Measurements from ENCODE around the gene ACOT11.

GRCh38 chr1:54591127-54591756 lies 43.2 kb downstream of the ACOT11 start:
- TF ChIP-seq, protein P1, sequence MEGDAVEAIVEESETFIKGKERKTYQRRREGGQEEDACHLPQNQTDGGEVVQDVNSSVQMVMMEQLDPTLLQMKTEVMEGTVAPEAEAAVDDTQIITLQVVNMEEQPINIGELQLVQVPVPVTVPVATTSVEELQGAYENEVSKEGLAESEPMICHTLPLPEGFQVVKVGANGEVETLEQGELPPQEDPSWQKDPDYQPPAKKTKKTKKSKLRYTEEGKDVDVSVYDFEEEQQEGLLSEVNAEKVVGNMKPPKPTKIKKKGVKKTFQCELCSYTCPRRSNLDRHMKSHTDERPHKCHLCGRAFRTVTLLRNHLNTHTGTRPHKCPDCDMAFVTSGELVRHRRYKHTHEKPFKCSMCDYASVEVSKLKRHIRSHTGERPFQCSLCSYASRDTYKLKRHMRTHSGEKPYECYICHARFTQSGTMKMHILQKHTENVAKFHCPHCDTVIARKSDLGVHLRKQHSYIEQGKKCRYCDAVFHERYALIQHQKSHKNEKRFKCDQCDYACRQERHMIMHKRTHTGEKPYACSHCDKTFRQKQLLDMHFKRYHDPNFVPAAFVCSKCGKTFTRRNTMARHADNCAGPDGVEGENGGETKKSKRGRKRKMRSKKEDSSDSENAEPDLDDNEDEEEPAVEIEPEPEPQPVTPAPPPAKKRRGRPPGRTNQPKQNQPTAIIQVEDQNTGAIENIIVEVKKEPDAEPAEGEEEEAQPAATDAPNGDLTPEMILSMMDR (IDR thresholded peaks at IDR 0.05 in 2 of 3, conservative IDR thresholded peaks at IDR 0.05 in 1 of 3; ENCODE audit: insufficient read depth in 2 of 3, low read depth in 1 of 3, low read length in 3 of 3): no peak
- TF ChIP-seq TARDBP (IDR thresholded peaks at IDR 0.05) (no peak), TBP (optimal IDR thresholded peaks at IDR 0.05; ENCODE audit: low read depth, low read length) (no peak), HEY1 (CRISPR knock-in tag; IDR thresholded peaks at IDR 0.05; ENCODE audit: borderline replicate concordance) (no peak), KHSRP (IDR thresholded peaks at IDR 0.05) (no peak), CEBPB (tag; IDR thresholded peaks at IDR 0.05) (no peak), ZNF398 (CRISPR knock-in tag; IDR thresholded peaks at IDR 0.05) (no peak), GABPB1 (CRISPR knock-in tag; IDR thresholded peaks at IDR 0.05) (no peak)
- TF ChIP-seq, protein P2, sequence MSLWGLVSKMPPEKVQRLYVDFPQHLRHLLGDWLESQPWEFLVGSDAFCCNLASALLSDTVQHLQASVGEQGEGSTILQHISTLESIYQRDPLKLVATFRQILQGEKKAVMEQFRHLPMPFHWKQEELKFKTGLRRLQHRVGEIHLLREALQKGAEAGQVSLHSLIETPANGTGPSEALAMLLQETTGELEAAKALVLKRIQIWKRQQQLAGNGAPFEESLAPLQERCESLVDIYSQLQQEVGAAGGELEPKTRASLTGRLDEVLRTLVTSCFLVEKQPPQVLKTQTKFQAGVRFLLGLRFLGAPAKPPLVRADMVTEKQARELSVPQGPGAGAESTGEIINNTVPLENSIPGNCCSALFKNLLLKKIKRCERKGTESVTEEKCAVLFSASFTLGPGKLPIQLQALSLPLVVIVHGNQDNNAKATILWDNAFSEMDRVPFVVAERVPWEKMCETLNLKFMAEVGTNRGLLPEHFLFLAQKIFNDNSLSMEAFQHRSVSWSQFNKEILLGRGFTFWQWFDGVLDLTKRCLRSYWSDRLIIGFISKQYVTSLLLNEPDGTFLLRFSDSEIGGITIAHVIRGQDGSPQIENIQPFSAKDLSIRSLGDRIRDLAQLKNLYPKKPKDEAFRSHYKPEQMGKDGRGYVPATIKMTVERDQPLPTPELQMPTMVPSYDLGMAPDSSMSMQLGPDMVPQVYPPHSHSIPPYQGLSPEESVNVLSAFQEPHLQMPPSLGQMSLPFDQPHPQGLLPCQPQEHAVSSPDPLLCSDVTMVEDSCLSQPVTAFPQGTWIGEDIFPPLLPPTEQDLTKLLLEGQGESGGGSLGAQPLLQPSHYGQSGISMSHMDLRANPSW (CRISPR knock-in tag; IDR thresholded peaks at IDR 0.05): no peak
